NCI-H1105 (cell line): Measurements from ENCODE around the gene TUBA8.
A peak's percentile ranks its signal among the peaks of the same experiment; 100 is the strongest.
"Not testable (repeated sequence)": the region's sequence is repeated elsewhere in the genome, so short reads cannot be mapped to it uniquely, and the experiment has no call there.

Source experiments
- DNase-seq: peaks from one replicate; lab custom pipeline; 2025; lab: John Stamatoyannopoulos, UW

The TUBA8 gene

GRCh38 chr22:18130699-18131429 lies 20.3 kb downstream of the TUBA8 start:
- DNase-seq: no peak

- no peak for DNase-seq
Observed at GRCh38 chr22:18133452-18133851, 22.8 kb downstream of the TUBA8 start.

- no peak for DNase-seq
Observed at GRCh38 chr22:18136563-18137320, 26.1 kb downstream of the TUBA8 start.

- not testable (repeated sequence) for DNase-seq
Observed at GRCh38 chr22:18141004-18141403, 30.4 kb downstream of the TUBA8 start.

DNA sequence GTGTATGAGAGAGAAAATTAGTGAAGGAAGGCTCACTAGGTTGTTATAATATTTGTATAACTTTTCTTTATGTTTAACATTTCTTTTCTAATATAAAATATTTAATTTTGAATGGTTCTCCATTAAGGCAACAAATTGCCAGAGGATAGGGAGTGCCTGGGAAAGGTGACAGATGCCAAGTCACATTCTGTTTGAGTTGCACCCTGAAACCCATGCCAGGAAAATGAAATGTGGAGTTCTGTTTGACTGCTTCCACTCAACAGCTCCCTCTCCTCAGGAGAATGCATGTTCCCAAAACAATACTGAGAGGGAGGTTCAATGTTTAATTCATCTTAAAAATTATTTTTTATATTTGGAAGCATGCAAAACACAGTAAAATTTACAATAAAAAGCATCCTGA lies 33.5 kb downstream of the TUBA8 start:
- DNase-seq: no peak

GRCh38 chr22:18145676-18146388 lies 35.2 kb downstream of the TUBA8 start:
- DNase-seq: no peak

DNA sequence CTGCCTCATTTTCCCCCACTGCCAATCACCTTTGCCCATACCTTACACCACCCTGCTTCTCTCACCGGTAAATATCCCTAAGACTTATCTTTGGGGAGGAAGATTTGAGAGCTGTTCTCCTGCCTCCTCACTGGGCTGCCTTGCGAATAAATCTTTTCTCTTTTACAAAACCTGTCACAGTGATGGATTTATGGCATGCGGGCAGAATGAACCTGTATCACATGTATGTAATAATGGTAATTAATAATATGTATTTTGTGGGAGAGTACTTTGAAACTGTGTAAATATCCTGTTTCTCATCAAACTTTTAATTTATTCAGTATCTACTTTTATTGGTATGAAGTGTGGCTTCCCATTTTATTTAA lies 35.8 kb downstream of the TUBA8 start:
- no peak for DNase-seq

DNA sequence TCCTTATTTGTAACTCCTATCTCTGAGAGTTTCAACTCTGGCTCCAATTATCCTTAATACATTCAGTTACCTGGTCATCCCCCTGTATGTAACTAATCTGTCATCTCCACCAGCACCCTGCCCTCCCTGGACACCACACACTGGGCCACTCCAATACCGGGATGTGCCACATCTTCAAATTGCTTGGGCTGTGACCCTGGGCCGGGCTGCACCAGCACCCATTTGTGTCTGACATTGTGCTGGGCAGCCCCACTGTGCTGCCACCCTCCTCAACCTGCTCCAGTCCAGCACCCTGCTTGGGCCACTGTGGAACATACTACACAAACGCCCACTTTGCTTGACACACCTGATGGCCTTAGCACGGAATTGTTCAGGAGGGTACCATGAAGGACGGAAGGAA lies 37.2 kb downstream of the TUBA8 start:
- no peak for DNase-seq

- no peak for DNase-seq
Observed at GRCh38 chr22:18148293-18148965, 37.8 kb downstream of the TUBA8 start.

DNA sequence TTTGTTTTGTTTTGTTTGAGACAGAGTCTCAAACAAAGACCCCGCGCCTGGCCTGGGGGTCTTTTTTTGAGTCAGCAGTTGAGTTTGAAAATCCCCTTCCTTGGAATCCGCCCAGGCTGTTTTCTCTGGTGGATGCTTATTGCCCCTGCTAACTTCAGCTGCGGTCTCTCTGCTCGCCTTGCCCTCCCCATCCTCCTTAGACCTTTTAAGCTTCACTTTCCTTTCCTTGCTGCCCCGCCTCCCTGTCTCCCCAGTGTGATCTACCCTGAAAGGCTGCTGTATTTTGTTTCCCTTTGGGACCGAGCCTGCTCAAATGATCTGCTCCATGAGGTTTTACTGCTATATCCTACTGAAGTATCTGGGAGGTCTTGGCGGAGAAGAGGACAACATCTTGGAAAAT lies 41.9 kb downstream of the TUBA8 start:
- no peak for DNase-seq

DNA sequence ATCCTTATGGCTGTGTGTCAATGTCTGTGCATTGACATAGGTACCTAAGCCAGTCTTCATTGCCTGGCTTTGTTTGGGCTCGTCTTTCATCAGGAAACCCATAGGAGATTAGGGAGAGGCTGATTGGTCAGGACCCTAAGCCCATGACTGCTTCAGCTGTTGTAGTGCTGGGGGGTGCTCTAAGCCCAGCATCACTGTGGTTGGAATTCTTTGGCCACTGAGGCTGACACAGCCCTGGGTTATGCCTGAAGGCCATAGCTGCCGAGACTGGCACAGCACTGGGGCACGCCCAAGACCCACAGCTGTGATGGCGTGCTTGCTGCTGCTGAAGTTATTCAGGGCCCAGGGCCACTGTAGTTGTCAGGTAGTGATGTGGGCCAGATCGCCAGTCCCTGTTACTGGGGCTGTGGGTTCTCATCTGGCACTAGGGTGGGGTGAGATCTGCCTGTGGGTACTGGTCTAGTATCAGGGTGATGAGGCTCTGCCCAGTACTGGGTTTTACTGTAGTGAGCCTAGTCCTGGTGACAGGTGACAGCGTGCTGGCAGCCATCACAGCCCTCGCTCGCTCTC lies 44.3 kb downstream of the TUBA8 start:
- no peak for DNase-seq

- not testable (repeated sequence) for DNase-seq
Observed at GRCh38 chr22:18155546-18155945, 44.9 kb downstream of the TUBA8 start.

- peak; percentile 29 for DNase-seq
Observed at GRCh38 chr22:18156878-18157713, 46.5 kb downstream of the TUBA8 start.

DNA sequence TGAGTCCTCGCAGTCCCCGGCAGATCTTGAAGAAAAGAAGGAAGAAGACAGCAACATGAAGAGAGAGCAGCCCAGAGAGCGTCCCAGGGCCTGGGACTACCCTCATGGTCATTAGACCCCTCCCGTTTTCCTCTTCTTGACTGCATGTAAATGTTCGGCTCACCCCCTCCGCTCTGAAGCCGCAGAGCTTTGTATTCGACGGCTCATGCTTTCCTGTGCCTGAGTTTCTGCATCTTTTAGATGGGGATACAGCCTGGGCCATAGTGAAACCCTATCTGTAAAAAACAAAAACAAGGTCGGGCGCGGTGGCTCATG lies 47.1 kb downstream of the TUBA8 start:
- DNase-seq: no peak

DNA sequence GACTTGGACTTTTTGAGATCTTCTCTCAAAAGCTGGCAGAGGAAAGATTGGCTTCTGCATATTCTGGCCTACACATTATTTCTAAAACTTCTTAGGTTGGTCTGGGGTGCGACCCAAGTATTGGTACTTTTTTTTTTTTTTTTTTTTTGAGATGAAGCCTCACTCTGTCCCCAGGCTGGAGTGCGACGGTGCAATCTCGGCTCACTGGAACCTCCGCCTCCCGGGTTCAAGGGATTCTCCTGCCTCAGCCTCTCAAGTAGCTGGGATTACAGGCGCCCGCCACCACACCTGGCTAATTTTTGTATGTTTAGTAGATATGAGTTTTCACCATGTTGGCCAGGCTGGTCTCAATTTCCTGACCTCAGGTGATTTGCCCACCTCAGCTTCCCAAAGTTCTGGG lies 50.0 kb downstream of the TUBA8 start:
- DNase-seq: not testable (repeated sequence)

DNA sequence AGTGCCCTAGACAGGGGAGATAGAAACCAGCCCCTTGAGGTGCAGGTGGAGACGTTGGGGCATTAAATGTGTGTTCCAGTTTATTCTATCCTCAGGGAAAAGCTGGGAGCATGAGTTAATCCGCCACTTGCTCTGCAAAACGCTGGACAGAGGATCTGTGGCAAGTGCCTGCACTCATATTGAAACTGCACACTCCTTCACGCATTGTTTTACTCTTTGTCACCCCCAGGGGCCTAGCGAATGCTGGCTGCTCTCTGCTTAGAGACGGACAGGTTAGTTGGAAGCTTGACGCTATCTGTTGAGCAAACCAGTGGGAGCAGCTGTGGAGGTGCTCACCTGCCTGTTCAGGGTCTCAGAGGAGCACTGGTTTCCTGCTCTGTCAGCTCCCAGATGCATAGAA lies 53.2 kb downstream of the TUBA8 start:
- not testable (repeated sequence) for DNase-seq

- DNase-seq: not testable (repeated sequence)
Observed at GRCh38 chr22:18164584-18164983, 54.0 kb downstream of the TUBA8 start.

DNA sequence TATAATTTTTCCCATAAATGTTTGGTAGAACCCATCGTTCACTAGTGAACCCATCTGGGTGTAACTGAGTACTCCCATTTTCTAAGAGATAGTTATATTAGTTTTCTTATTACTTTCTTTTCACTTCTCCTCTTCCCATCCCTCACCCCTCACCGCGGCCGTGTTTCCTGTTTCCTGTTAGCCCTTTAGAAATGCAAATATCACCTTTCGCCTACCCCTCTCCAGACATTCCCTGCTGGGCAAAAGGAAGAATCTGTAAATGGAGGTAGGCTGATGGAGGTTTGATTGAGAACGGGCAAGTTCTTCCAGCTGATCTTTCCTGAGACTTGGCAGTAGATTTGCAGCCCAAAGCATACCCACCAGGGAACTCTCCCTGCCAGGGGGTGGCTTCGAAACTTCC lies 54.7 kb downstream of the TUBA8 start:
- DNase-seq: not testable (repeated sequence)

DNA sequence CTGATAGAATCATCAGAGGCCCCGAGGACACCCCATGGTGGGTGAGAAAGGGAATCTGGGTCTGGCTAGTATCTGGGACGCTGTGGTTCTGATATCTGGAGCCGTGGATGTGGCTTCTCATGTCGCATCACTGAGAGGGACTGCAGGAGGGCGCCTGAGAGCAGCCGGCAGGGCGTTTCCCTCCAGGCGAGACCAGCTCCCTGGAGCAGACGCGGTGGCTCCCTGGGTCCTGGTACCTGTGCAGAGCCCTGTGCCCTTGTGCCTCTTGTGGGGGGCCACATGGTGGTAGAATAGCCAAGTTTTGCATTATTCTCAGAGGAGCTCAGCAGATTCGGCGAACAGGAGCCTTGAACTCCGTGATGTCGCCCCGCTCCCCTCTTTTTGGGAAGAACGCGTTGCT lies 59.7 kb downstream of the TUBA8 start:
- DNase-seq: not testable (repeated sequence)

GRCh38 chr22:18172203-18172602 lies 61.6 kb downstream of the TUBA8 start:
- not testable (repeated sequence) for DNase-seq

- DNase-seq: not testable (repeated sequence)
Observed at GRCh38 chr22:18172776-18173175, 62.2 kb downstream of the TUBA8 start.
